SKM-1 (cell line): Measurements from ENCODE around the gene NDUFA7.
"Not testable (repeated sequence)": the region's sequence is repeated elsewhere in the genome, so short reads cannot be mapped to it uniquely, and the experiment has no call there.

ENCODE experiments used
- DNase-seq: peaks from one replicate; lab custom pipeline; 2025; ENCODE audit not compliant: unreplicated experiment; lab: John Stamatoyannopoulos, UW

NDUFA7 gene

DNA sequence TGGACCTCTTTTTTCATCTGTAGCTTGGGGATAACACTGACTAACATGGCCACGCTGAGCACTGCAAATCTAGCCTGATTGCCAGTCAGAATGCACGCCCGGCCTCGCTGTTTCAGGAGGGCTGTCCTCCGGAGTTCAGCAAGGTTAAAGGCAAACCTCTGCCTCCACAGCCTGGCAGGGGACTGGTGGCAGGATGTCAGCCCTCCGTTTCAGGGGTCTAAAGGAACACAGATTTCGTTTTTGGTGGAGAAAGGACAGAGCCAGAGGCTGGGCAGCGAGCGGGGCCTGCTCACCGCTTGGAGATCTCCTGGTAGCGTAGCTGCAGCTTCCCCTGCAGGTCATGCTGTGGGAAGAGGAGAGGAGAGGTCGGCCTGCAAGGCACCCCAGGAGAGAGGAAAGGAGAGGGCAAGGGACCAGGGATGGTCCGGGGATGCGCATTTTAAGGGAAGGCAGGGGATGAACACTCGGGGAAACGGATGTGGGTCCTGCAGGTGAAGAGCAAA lies 560 bp downstream of the NDUFA7 start:
- DNase-seq = no peak

GRCh38 chr19:8319807-8320520 lies 1.2 kb downstream of the NDUFA7 start:
- DNase-seq = no peak

GRCh38 chr19:8318835-8319234 lies 2.3 kb downstream of the NDUFA7 start:
- not testable (repeated sequence) for DNase-seq

DNA sequence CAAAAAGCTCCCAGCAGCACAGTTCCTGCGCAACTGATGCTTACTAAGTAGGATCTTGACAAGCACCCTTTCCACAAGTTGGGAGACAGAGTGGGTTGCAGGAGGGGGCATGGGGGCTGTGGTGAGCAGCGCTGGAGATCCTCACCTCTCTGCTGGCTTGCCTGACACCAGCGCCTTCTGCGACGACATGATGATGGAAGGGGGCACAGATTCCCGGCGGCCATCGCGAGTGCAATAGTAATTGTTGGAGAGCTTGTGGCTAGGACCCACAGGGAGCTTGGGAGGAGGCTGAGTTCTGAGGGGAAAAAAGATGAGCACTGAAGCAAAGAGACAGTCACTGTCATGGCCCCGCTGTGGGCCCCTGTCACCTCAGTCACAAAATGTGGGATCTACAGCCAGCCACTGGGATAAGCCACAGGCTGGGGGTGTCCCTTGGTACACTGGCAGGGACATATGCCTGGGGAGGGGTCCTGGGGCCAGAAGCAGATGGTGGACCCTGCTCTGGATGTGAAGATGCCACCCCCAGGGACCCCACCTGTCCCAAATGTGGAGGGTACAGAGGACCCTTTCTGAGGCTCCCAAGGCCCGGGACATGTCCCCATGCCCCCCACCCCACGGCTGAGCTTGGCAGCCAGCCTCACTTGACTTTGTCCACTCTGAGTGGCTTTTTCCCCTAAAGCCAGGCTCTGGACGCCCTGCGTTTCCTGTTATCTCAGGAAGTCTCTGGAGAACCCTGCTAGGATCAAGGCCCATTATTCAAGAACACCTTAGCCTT lies 4.6 kb downstream of the NDUFA7 start:
- no peak for DNase-seq

DNA sequence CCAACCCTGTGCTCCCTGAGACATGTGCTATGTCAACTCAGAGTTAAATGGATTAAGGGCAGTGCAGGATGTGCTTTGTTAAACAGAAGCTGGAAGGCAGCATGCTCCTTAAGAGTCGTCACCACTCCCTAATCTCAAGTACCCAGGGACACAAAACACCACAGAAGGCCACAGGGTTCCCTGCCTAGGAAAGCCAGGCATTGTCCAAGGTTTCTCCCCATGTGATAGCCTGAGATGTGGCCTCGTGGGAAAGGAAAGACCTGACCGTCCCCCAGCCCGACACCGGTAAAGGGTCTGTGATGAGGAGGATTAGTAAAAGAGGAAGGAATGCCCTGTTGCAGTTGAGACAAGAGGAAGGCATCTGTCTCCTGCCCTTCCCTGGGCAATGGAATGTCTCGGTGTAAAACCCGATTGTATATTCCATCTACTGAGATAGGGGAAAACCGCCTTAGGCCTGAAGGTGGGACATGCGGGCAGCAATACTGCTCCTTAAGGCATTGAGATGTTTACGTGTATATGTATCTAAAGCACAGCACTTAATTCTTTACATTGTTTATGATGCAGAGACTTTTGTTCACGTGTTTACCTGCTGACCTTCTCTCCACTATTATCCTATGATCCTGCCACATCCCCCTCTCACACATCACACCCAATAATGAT lies 6.1 kb downstream of the NDUFA7 start:
- DNase-seq = not testable (repeated sequence)

GRCh38 chr19:8311461-8312260 lies 9.5 kb downstream of the NDUFA7 start:
- no peak for DNase-seq

DNA sequence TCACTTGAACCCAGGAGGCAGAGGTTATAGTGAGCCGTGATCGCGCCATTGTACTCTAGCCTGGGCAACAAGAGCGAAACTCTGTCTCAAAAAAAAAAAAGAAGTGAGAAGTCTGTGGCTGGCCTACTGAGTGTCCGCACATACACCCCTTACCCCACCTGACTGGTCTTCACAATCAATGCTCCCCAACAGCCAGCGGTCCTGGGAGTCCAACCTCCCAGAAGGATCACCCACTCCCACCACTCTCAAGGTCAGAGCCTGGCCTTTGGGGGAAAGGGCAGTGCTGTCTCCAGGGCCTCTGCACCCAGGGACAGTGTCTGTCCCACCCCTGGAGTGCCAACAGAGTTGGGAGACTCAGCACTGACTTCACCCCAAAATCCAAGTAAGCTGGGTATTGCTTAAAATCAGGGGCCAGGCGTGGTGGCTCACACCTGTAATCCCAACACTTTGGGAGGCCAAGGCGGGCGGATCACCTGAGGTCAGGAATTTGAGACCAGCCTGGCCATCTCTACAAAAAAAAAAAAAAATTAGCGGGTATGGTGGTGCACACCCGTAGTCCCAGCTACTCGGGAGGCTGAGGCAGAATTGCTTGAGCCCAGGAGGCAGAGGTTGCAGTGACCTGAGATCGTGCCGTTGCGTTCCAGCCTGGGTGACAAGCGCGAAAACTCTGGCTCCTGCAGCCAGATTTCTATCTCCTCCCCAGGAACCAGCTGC lies 10.7 kb downstream of the NDUFA7 start:
- no peak for DNase-seq

- DNase-seq = no peak
Observed at GRCh38 chr19:8308891-8309291, 12.3 kb downstream of the NDUFA7 start.

- DNase-seq = no peak
Observed at GRCh38 chr19:8307965-8308866, 13.0 kb downstream of the NDUFA7 start, which contains the start of gene CD320. CD320 (minus strand) TSS chr19:8308358; CDS start chr19:8308290, 68 bp downstream.

GRCh38 chr19:8307400-8307964 lies 13.7 kb downstream of the NDUFA7 start:
- DNase-seq = no peak

GRCh38 chr19:8306235-8307054 lies 14.7 kb downstream of the NDUFA7 start:
- DNase-seq = no peak

DNA sequence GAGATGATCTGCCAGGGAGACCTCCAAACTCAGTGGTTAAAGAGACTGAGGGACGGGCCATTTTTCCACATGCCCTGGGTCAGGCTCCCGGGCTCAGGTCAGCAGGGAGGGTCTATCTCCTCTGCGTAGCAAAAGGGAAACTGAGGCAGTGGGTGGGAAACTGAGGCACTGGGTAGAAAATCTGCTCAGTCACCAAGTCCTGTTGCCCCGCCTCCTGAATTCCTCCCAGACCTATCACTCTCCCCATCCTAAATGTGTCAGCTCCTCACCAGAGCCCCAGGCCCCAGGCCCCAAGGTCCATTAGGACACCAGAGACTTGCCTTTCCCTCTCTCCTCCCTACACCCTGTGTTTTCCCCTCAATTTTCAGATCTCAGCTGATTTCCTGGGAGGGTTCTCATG lies 15.4 kb downstream of the NDUFA7 start:
- no peak for DNase-seq

DNA sequence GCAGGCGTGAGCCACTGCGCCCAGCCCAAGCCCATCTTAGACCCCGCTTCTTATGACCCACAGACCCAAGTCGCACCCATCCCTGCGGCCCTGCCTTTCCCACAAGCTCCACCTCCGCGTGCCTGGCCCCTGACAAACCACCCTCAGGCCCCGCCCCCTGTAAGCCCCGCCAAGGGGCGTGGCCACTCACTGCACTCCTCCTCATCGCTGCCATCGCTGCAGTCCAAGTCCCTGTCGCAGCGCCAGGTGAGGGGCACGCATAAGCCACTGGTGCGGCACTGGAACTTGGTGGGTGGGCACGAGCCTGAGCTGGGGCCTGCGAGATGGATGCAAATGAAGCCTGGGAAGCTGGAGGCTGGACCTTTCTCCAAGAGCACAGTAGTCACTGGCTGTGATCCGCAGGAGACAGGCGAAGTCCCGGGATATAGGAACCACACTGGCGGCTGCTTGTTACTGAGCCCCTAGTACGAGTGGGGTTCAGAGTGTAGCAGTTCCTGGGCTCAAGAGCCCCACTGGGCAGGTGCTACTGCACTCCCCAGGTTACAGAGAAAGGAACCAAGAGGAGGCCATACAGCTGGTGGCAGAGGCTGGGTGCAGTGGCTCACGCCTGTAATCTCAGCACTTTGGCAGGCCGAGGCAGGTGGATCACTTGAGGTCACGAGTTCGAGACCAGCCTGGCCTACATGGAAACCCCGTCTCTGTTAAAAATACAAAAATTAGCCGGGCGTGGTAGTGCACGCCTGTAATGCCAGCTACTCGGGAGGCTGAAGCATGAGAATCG lies 16.1 kb downstream of the NDUFA7 start:
- no peak for DNase-seq

- no peak for DNase-seq
Observed at GRCh38 chr19:8302734-8303133, 18.4 kb downstream of the NDUFA7 start.

- DNase-seq = no peak
Observed at GRCh38 chr19:8302357-8302691, 18.9 kb downstream of the NDUFA7 start.

- not testable (repeated sequence) for DNase-seq
Observed at GRCh38 chr19:8291337-8291736, 29.8 kb downstream of the NDUFA7 start.

GRCh38 chr19:8276508-8276907 lies 44.7 kb downstream of the NDUFA7 start:
- not testable (repeated sequence) for DNase-seq
